NCI-H1105 treated with DMSO at 0.1 percent for 48 hours (cell line): Measurements from ENCODE around the gene HAS3.
A peak's percentile ranks its signal among the peaks of the same experiment; 100 is the strongest.
"Not testable (repeated sequence)": the region's sequence is repeated elsewhere in the genome, so short reads cannot be mapped to it uniquely, and the experiment has no call there.

Experiments used
- DNase-seq: peaks from one replicate; lab custom pipeline; 2025; lab: John Stamatoyannopoulos, UW

Gene HAS3

DNA sequence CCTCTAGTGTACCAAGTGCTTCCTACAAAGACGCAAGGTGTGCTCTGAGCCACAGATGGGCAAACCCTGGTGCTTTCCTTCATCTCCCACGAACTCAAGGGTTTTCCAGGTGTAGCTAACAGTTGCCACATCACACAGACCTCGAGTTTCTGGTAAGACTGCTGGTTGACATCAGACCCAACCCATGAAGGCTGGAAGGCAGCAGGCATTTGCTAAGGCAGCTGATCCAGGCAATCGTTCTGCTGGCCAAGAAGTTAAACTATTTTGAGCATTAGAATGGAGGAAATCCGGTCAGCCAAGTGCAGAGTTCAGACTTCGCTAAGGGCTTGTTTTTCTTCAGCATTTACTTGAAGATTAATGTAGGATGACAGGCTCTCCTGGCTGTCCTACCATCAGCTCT is 11.5 kb downstream of the HAS3 start:
- DNase-seq: no peak

DNA sequence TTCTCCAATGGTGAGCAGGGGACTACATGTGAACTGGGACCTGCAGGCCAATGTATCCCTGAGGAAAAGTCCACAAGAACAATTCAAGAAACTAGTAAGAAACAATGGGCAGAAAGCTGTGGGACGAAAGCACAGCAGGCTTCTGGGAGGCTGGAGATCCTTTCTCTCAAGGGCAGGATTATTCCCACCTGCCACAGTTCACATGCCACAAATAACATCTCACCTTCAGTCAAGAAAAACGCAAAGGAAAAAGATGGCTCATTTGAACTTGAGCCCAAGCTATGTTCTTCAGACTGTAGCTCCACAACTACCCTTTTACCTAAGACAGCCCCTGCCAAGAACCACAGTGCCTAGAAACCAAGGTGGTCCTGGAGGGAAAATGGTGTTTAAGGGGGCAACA is 13.0 kb downstream of the HAS3 start:
- DNase-seq: no peak

DNA sequence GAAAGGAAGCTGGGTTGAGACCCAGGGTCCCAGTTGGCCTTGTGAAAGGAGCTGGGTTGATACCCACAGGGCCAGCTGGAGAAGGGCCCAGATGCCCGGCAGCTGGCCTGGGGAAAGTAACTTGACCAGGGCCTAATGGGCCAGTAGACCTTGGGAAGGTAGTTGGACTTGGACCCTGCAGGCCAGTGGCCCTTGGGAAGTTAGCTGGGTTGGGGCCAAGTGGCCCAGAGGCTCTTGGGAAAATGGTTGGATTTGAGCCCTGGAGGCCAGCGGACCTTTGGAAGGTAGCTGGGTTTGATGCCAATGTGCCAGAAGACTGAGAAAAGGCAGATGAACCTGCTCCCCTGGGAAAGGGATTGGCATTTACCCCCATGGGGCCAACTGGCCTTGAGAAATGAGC is 13.5 kb downstream of the HAS3 start:
- DNase-seq: no peak

DNA sequence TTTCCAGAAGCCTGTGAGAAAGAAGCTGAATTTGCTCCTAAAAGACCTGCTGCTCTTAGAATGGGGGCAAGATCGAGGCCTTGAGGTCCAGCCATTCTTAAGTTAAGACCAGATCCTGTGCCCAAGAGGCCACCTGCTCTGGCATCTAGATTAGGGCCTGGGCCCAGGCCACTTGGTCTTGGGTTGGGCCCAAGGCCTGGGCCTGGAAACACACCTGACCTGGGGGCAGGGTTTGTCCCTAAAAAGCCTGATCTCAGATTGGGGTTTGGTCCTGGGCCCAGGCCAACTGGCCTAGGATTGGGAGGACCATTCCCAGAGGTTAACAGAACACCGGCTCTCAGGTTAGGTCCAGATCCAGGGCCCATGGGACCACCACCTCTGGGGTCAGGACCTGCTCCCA is 14.1 kb downstream of the HAS3 start:
- no peak for DNase-seq

DNA sequence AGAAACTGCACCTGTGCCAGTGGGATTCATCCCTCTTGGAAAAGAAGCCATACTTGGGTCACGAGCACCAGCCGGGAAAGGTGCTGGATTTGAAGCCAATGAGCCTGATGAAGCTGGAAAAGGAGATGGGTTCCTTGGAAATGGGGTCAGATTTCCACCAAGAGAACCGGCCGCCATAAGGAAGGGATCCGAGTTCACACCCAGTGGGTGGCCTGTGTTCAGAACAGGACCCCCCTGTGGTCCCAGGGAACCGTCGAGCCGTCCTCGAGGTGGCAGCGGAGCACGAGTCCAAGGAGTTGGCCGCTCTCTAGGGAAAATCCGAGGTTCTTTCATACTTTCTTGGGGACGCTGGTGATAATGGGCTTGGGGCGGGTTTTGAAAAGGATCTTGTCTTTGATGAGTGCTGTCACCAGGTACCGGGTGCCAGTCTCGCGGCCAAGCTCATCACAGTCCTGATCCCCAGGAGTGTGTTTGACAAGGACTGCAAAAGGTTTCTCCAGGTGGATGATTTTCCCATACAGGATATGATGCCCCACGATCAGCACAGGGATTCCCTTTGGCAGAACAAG is 14.7 kb downstream of the HAS3 start:
- DNase-seq: no peak

DNA sequence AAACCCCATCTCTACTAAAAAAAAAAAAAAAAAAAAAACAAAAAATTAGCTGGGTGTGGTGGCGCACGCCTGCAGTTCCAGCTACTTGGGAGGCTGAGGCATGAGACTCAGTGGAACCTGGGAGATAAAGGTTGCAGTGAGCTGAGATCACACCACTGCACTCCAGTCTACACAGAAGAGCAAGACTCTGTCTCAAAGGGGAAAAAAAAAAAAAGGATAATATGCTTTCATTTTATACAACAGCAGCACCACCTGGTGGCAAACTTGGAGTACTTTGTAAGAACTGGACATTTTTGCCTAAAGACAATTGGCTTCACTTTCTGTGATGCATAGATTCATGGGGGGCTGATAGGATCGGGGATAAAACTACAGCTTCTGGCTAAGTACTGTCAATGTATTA is 18.5 kb downstream of the HAS3 start:
- peak; percentile 9 for DNase-seq

DNA sequence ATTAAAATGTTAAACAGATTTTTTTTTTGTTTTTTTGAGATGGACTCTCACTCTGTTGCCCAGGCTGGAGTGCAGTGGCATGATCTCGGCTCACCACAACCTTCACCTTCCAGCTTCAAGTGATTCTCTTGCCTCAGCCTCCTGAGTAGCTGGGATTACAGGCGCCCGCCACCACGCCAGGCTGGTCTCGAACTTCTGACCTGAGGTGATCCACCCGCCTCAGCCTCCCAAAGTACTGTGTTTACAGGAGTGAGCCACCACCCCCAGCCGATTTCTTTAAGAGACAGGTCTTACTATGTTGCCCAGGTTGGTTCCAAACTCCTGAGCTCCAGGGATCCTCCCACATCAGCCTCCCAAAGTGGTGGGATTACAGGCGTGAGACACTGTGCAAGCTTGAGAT is 19.0 kb downstream of the HAS3 start:
- DNase-seq: not testable (repeated sequence)

DNA sequence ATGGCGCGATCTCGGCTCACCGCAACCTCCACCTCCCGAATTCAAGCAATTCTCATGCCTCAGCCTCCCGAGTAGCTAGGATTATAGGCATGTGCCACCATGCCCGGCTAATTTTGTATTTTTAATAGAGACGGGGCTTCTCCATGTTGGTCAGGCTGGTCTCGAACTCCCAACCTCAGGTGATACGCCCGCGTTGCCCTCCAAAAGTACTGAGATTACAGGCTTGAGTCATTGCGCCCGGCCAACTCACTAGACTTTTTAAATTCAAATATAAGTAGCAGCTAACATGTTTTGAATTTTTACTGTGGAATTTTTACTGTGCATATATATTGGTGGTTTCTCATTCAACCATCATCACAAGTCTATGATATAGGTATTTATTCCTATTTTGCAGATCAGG is 19.5 kb downstream of the HAS3 start:
- DNase-seq: not testable (repeated sequence)

DNA sequence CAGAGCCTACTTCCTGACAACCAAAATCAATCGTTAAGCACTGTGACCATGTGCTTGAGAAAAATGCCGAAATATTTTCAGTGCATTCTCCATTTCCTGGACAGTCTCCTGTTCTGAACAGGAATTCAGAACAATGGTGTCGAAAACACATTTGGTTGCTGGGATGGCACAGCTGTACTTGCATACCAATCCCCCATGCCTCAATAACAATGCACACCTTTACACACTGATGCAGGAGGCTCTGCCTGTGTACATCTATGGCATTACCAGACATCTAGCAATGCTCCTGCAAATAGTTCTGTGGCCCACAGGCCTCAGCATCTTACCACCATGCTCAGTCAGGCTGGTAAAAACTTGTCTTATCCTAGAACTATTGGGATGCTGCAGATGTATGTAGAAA is 20.8 kb downstream of the HAS3 start:
- DNase-seq: no peak

DNA sequence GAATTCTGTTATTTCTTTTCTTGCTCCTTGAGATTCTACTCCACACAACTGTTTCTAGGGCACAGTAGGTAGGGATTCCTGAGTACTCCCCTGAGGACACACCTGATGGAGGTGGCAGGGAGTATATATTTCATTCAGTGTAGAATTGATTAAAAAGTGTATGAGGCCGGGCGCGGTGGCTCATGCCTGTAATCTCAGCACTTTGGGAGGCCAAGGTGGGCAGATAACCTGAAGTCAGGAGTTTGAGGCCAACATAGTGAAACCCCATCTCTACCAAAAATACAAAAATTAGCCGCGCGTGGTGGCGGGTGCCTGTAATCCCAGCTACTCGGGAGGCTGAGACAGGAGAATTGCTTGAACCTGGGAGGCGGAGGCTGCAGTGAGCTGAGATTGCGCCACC is 21.3 kb downstream of the HAS3 start:
- not testable (repeated sequence) for DNase-seq

DNA sequence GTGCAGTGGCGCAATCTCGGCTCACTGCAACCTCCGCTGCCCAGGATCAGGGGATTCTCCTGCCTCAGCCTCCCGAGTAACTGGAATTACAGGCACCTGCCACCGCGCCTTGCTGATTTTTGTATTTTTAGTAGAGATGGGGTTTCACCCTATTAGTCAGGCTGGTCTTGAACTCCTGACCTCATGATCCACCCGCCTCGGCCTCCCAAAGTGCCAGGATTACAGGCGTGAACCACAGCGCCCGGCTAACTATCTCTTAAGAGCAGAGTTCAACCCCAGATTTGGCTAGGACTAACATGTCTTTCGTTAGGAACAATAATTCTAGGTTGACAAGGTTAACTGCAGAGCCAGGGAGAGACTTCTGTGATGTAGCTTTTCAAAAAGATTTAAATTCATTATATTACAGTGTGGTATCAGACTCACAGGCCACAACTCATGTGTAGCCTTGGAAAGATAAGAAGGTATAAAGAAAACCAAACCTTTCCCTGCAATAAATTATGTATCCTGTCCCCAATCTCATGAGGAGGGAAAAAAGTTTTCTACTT is 22.6 kb downstream of the HAS3 start:
- no peak for DNase-seq

DNA sequence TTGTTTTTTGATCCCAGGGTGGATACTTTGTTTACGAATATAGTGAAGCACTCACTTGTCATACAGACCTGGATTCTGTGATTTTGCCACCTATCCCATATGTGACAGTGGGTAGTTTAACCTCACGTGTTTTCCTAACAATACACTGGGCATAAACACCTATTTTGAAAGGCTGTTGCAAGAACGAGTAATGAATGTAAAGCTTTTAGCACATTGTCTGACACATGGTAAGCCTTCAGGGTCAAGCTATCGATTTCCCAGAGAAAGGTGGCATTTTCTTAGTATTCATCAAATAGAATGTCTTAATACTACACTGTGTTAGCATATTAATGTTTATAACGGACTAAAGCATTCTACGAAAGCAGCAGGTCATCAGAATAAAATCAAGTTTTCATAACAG is 25.0 kb downstream of the HAS3 start:
- DNase-seq: no peak

DNA sequence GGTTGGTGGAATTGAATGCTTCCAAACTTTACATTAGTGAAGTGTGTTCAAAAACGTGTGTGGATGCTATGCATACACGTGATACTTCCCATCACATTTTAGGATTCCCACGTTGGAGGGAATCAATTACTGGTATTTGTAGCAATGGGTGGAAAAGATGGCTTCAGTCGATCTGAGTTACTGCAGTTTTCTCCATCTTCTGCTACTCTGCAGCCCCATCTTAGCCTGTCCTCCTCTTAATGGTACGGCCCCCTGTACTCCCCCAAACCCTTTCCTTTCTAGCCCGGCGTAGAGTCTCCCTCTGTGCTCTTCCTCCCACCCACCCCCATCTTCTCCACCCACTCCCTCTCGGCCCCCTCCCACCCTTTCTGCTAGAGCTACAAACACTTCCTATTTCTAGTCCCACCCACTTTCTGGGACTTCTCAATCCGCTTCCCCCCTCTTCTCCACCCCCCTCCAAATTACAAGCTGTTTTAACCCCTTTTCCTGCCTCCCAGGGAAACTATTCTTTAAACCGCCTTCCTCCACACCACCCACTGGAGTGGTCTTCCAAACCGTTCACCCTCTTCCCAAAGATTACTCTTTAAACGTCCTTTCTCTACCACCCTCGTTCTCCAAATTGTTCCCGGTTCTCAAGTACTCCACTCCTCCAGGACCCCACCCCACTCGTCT is 25.9 kb downstream of the HAS3 start:
- DNase-seq: peak; percentile 19

DNA sequence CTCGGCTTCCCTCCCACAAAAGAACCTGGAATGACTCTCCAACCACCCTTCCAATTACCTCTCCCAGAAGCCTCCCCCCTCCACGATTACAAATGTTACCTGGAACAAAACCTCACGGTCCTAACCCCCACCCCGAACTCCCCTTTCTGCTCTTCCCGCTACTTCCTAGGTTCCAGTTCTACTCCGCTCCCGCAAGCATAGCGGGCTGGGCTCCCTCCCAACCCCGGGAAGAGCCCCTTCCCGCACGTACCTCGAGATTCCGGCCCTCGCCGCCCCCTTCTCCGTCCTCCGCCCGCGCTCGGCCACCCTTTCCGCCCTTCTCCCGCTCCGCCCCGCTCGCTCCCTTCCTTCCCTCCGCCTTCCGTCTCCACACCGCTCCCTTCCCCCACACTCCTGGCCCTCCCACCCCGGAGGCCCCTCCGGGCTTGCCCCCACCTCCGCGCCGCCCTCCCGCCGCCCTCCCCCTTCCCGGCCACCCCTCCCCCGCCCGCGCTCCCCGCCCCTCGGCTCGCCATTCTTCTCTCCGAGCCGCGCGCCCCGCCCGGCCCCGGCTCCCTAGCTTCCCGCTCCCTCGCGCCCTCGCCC is 26.5 kb downstream of the HAS3 start:
- DNase-seq: peak; percentile 33

DNA sequence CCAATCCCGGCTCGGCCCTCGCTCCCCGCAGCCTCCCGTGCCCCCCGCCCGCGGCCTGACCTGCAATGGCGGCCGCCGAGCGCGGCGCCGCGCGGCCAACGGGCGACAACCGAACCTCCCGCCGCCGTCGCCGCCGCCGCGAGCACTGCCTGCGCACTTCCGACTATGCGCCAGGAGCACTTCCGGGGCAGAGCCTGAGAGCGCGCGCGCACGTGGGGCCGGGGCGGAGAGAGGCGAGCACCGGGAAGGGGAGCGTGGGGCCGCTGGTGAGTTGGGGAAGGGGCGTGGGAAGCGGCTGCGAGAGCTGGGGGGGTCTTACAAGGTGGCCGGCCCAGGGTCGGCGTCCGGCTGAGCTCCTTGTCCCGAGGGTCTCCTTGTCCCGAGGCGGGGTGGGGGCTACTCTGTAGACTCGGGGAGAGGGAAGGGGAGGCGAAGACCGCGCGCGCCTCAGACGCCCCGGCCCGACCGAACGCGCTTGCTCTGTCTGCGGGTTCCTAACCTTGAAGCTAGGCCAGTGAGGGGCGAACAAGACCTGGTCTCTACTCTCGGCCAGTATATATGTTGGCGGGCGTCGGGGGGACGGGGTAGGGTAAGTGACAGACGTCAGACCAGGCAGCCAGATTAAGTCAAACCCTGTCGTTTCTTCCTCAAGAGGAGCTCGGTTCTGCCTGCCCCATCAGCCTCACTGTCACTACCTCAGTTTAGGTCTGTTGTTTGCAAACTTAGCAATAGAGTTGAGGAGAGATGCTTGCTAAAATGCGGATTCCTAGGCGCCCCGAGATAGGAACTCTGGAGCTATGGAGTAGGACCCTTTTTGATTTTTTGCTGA is 27.2 kb downstream of the HAS3 start, which contains the start of the genes CHTF8 and UTP4:
CHTF8 (minus strand) TSS at position 165 of the 829 bp plus-strand sequence. CDS start 11,130 bp downstream, outside the sequence.
UTP4 (plus strand) TSS at position 226 of the 829 bp plus-strand sequence. CDS start 811 bp downstream, outside the sequence.
- DNase-seq: peak; percentile 60

DNA sequence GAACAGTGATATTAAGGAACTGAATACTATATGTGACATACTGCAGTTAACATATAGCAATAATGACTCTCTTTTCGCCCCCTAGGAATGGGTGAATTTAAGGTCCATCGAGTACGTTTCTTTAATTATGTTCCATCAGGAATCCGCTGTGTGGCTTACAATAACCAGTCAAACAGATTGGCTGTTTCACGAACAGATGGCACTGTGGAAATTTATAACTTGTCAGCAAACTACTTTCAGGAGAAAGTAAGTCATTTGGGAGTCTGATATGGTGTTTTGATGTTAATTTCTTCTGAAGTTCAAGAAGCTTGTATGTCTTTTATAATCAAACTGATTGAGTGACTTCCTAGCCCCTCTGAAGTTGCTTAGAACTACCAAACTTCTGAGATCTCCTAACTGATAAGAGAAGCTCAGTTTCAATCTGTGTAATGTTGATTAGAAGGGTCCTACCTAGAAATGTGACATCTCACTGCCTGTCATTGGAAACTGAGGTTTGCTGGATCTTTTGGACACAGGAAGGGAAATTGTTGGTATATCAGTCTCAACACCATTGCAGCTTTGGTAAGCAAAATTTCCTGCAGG is 28.0 kb downstream of the HAS3 start:
- no peak for DNase-seq

DNA sequence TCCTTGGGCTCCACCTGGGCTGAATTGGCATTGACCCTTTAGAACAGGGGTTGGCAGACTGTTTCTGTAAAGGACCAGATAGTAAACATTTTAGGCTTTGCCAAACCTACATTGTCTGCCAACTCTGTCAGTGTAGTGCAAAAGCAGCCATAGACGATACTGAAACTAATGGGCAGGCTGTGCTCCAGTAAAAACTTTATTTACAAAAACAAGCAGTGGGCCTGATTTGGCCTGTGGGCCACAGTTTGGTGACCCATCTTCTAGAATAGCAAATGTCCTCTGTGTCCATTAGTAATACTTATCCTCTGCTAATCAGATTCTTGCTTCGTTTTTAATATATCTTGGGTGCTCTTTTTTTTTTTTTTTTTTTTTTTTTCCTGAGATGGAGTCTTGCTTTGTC is 33.2 kb downstream of the HAS3 start:
- no peak for DNase-seq

DNA sequence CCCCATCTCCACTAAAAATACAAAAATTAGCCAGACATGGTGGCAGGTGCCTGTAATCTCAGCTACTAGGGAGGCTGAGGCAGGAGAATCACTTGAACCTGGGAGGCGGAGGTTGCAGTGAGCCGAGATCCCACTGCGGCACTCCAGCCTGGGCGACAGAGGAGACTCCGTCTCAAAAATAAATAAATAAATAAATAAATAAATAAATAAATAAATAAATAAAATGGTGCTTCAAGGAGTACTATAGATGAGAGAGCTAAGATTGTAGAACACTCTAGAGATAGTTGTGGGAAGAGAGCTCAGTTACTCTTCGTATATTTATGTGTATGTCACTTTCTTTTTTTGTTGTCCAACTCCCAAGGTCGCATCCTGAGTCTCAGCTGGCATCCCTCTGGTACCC is 34.0 kb downstream of the HAS3 start:
- not testable (repeated sequence) for DNase-seq

DNA sequence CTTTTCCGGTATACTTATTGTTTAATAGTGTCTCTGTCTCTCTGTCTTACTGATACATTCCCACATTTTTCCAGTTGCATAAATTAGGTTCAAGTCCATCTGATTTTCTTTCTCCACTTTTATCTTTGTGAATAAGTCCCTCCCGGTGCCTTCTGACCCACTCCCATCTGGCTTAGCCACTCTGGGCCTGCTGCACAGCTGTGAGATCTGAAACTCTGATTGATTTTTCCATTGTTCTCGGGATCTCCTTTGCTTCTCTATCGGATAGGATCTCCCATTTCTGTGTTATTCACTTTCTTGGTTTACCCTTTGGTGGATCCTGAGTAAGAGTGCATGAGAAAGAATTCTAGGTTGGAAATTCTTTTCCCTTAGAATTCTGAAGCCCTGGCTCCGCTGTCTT is 35.6 kb downstream of the HAS3 start:
- DNase-seq: no peak

DNA sequence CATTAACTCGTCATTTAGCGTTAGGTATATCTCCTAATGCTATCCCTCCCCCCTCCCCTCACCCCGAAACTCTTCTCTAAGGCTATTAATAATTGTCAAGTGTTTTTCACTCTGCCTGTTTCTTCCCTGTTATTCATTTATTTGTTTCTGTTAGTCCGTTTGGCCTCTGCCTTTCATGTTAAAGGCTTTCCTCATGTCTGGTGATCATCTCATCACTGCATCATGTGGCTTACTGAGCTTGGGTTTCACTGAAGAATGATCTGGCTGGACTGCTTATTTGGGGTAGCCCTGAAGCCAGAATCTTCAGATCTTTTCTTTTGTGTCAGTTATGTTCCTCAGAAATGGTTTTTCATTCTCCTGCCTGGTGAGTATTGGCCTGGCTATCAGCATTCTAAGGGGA is 36.5 kb downstream of the HAS3 start:
- DNase-seq: no peak

DNA sequence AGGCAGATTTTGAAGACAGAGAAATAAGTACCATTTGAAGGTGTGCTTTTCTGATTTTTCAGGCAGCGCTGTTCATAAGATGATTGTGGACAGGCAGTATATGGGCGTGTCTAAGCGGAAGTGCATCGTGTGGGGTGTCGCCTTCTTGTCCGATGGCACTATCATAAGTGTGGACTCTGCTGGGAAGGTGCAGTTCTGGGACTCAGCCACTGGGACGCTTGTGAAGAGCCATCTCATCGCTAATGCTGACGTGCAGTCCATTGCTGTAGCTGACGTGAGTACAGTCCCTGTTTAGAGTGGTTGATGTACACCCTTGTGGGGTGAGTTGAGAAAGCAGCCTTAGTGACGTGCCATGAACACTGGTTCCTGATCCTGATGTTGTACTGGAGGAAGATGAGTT is 37.7 kb downstream of the HAS3 start:
- no peak for DNase-seq

DNA sequence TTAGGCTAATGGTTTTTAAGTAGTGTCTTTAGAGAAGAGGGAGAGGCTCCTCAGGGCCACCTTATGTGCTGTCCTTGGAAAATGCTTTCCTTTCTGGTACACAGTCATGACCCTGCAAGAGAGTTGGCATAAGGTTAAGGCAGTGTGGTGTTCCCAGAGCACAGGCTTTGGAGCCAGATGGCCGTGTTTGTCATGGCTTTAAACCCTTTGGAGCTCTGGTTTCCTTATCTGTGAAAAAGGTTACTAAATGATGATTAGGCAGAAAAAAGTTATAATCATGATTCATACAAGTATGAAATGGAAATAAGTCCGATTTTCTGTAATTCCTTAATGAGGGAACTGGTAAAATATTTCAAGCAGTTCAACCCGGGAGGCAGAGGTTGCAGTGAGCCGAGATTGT is 40.2 kb downstream of the HAS3 start:
- no peak for DNase-seq
